Endometrial microvascular endothelial cells (primary cell): ENCODE results near the gene NEUROG2. TPM values are rescaled to one million over a fixed set of nuclear protein-coding genes. Genes with fewer than 3 reads are reported as not detected.
"Not testable (repeated sequence)": the region's sequence is repeated elsewhere in the genome, so short reads cannot be mapped to it uniquely, and the experiment has no call there.

Experiments used
- in situ Hi-C: cut with HindIII; loops from 2 replicates; pipeline ENCODE4 v1.10.0; 2017; ENCODE audit warnings: low sequenced_read_pairs, low pct_unique_long_range_greater_than_20kb; ENCODE audit errors: inconsistent ontology term
- total RNA-seq: library from RNA; depleted of rRNA; stranded (reverse); fragments of >200 nt; gene quantifications from one replicate; pipeline ENCODE4 v1.2.3, GENCODE V29; 2015; ENCODE audit errors: inconsistent ontology term

NEUROG2 gene
- total RNA-seq, 1 donor from 2014 or later = not detected

DNA sequence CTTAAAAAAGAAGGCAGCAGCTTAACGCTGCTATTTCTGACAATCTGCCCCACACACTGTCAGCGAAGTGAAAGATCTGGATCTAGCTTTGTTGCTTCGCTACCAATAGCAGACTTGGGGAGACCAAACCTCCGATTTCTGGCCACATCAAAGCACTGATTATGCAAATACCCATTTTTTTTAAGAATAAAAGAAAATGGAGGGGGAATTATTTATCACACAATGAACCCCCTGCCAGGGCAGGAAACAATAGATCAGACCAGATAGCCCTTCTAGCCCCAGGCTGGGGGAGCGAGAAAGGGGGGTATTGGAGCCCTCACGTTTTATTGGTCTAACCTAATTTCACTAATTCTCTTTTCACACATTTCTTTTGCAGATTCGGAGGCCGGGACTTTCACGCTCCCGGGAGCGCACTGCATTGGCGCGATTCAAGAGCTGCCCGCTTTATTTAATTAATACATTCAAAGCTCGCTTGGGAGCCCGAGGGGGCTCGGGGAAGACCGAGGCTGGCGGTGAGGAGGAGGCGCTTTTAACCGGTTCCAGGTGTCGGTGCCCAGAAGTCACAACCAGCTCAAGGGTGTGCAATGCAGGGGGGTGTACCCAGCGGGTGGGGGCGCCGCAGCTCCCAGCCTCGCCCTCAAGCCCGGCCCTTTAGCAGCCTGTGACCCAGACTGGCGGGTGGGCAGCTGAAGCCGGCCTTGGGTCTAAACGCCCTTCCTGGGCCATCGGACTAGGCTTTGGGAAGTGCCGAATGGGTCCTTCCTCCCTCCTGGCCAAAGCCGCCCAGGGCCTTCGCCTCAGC lies 5.5 kb downstream of the NEUROG2 start:
- in situ Hi-C loops = loop anchor here (25.0 kb wide), 1 partner anchor 373 kb away; the partner anchor contains the start of gene FAM241A

DNA sequence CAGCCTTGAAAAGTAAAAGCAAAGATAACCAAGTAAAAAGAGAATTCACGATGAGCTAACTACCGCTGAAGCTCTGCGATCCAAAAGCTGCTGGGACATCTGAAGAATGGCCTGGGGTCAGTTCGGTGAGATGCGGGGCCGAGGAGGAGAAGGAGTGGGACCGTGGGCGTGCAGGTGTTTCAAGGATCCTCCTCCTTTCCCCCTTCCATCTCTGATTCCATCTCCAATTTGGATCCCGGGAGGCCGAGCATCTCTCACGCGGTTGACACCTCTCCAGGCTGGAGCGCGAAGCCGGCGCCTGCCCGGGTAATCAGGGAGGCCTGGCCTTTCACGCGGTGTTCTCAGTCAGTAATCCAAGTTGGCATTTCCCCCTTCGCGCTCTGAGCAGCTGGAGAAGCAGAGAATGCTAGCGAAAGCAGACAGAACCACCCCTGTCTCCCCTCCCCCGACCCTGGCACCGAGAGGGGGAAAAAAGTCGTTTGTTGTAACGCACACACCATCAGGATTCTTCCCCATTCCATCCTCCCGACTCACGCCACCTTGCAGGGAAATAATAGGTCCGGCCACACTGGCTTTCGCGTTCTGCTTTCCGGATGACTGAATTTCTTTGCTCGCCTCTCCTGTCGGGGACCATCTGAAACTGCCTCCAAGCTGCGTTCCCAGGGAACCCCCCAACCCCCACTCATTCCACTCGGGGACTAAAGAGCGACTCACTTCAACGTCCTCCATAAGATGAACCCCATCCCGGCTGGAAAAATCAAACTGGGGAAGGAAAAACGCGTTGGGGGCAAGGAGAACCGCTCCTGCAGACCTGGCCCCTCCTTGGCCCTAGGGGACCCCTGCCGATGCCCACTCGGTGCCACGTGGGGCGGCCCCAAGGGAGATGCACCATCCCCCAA lies 6.5 kb downstream of the NEUROG2 start:
- in situ Hi-C loops = loop anchor here (25.0 kb wide), 1 partner anchor 372 kb away; the partner anchor contains the start of gene FAM241A

DNA sequence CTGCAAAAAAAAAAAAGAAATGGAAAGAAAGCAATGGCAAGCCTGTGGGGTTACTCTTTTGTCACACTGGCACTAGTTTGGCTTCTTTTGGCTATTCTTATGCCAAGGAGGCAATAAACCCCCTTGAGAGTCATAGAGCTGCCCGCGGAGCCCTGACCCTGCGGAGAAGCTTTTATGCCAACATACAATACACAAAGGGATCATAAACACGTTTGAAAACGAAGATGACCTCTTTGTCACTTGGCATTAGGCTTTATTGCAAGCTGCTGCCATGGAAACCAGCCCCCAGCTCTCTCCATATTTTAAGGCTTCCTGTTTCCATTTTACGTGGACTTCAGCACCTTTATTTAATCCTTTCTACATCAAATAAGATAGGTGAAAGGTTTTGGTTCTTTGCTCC lies 7.6 kb downstream of the NEUROG2 start:
- in situ Hi-C loops = loop anchor here (25.0 kb wide), 1 partner anchor 371 kb away; the partner anchor contains the start of gene FAM241A

DNA sequence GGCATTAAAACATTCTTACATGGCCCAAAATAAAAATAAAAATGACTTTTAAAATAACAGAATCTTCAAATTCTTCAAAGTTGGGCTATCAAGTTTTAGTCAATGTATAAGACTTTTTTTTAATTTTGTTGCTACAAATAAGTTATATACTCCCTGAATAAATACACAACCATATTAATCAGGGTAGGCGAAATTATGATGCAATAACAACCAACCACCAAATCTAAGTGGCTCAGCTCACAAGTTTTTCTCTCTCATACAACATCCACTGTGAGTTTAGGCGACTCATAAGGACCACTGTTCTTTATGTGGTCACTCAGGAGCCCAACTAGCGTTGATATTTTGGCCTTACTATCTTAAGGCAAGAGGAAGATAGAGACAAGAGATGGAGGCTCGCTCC lies 11.2 kb downstream of the NEUROG2 start:
- in situ Hi-C loops = loop anchor here (25.0 kb wide), 1 partner anchor 368 kb away; the partner anchor contains the start of gene FAM241A

DNA sequence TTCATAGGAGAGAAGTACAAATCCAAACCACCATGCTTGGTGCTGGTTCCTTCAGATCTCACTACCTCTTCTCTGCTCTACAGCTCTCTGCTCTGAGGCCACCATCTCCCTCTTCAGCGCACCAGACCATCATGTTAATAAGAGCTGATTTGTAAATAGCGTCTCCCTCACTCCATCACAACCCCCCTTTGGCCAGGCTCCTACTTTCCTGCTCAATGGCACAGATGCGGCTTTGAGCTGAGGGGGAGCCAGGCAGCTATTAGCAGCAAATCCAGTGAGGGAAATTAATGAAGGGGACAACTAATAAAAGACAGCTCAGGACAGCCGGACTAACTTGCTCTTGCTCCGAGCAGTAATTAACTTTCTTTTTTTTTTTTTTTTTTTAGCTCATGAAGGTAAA lies 13.1 kb downstream of the NEUROG2 start:
- in situ Hi-C loops = loop anchor here (25.0 kb wide), 1 partner anchor 366 kb away; the partner anchor contains the start of gene FAM241A

DNA sequence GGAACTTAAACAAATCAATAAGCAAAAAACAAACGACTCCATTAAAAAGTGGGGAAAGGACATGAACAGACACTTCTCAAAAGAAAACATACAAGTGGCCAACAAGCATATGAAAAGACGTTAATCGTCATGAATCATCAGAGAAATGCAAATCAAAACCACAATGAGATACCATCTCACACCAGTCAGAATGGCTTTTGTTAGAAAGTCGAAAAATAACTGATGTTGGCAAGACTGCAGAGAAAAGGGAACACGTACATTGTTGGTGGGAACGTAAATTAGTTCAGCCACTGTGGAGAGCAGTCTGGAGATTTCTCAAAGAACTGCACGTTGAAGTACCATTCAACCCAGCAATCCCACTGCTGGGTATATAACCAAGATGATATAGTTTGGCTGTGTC lies 23.7 kb downstream of the NEUROG2 start:
- in situ Hi-C loops = no loop called here

DNA sequence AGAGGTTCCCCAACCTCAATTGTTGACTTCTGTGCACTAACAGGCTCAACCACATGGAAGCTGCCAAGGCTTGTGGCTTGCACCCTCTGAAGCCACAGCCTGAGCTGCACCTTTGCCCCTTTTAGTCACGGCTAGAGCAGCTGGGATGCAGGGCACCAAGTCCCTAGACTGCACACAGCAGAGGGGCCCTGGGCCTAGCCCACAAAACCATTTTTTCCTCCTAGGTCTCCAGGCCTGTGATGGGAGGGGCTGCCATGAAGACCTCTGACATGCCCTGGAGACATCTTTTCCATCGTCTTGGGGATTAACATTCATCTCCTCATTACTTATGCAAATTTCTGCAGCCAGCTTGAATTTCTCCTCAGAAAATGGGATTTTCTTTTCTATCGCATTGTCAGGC lies 25.2 kb downstream of the NEUROG2 start:
- in situ Hi-C loops = not testable (repeated sequence)

DNA sequence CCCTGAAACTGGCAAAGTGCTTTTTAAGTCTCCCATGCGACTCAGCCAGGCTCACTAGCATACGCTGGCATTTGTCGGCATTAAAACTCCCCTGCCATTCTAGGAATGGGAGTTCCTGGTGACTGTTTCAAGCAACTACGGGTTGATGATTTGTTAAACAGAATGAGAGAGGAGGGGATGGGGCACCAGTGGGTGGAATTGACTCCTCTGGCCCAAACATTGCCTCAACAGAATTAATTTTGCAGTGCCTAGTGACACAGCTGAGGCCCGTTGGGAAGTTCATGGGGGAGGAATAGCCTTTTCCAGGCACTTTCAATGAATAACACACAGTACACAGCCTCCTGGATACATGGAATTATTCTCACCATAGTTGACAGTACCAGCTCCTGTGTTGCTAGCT lies 30.1 kb downstream of the NEUROG2 start:
- in situ Hi-C loops = no loop called here

DNA sequence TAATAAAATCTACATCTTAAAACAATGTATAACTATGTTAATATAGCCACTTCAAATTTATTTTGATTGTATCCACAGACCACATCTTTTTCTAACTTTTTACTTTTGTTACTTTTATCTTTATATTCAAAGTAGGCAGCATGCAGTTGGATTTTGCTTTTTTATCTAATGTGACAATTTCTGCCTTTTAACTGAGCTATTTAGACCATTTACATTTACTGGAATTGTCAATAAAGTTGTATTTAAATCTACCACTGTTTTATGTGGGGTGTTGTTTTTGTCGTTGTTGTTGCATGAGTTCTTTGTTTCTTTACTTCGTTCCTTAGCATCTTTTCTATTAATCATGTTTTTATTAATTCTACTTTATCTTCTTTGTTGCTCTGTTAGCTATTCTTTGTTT lies 42.0 kb downstream of the NEUROG2 start:
- in situ Hi-C loops = no loop called here

DNA sequence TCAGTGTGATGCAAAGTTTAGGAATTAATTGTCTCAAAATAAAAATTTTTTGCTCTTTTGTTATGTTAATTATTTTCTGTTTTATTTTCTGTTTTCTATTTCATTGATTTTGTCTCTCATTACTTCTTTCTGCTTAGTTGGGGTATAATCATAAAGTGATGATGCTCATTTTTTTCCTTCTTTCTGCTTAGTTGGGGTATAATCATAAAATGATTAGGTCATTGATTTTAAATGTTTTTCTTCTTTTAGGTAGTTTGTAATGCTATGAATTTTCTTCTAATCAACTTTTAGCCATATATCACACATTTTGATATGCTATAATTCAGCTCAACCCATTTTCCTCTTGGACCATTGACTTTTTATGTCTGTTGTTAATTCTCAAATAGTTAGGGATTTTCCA lies 43.7 kb downstream of the NEUROG2 start:
- in situ Hi-C loops = no loop called here

Other genes starting within 250 kb of the NEUROG2 start
- gene TIFA, start 230.3 kb downstream of the NEUROG2 start, total RNA-seq = 19.0 TPM
- gene ALPK1, start 218.8 kb downstream of the NEUROG2 start, total RNA-seq = 8.6 TPM
- gene ZGRF1, start 120.7 kb upstream of the NEUROG2 start, total RNA-seq = 8.5 TPM
- 14.7 TPM for gene LARP7, start 121.0 kb upstream of the NEUROG2 start, total RNA-seq